H1 (cell line): ENCODE results near the gene AOC1.

ENCODE experiments used
- NRF1 ChIP-seq: IDR thresholded peaks from 2 replicates; pipeline ENCODE4 v1.6.1; 2011; ENCODE audit warnings: mild to moderate bottlenecking, low read depth, low read length, improper control_type of control experiment
- POLR2A ChIP-seq, 2 experiments: IDR thresholded peaks; 1 replicate in 1 of 2; 2 replicates in 1 of 2; pipeline ENCODE4 v1.6.1; 2011; ENCODE audit warnings: low read depth in 2 of 2, low read length in 2 of 2, mild to moderate bottlenecking in 2 of 2; ENCODE audit errors: control extremely low read depth in 1 of 2
- RXRA ChIP-seq: IDR thresholded peaks from 2 replicates; pipeline ENCODE4 v1.6.1; 2011; ENCODE audit warnings: low read depth, mild to moderate bottlenecking, low read length, moderate library complexity; ENCODE audit not compliant: insufficient read depth
- YY1 ChIP-seq: IDR thresholded peaks from 2 replicates; pipeline ENCODE4 v1.6.1; 2011; ENCODE audit warnings: low read depth, mild to moderate bottlenecking, low read length
- TF ChIP-seq, protein P1 (sequence below), 3 experiments: IDR thresholded peaks; 1 replicate in 2 of 3; 2 replicates in 1 of 3; pipeline versions ENCODE4 v1.5.1 to v1.6.1; 2011; ENCODE audit warnings: low read length in 3 of 3, mild to moderate bottlenecking in 3 of 3, inconsistent platforms in 2 of 3, low read depth in 1 of 3, moderate library complexity in 1 of 3; ENCODE audit not compliant: insufficient read depth in 1 of 3; ENCODE audit errors: control extremely low read depth in 1 of 3
- TF ChIP-seq, protein P2 (sequence below): fragments of 300-600 bp; sonication (generic); IDR thresholded peaks from 2 replicates; pipeline ENCODE4 v1.7.1; 2012; ENCODE audit warnings: low read length, moderate library complexity, mild to moderate bottlenecking, inconsistent platforms; ENCODE audit not compliant: insufficient replicate concordance

DNA sequence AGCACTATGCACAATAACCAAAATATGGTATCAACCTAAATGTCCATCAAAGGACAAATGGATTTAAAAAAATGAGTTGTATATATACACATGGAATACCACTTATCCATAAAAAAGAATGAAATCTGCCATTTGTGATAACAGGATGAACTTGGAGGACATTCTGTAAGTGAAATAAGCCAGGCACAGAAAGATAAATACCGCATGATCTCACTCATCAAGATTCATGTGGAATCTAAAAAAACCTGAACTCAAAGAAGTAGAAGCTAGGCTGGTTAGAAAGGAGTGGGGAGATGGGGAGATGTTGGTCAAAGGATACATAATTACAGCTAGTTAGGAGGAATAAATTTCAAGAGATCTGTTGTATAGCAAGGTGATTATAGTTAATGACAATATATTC is 17.3 kb upstream of the AOC1 start:
- TF ChIP-seq POLR2A (IDR thresholded peaks at IDR 0.05; ENCODE audit: control extremely low read depth in 1 of 2, low read depth in 2 of 2, low read length in 2 of 2) (no peak), RXRA (no peak), NRF1 (no peak), YY1 (no peak)
- TF ChIP-seq, protein P1, sequence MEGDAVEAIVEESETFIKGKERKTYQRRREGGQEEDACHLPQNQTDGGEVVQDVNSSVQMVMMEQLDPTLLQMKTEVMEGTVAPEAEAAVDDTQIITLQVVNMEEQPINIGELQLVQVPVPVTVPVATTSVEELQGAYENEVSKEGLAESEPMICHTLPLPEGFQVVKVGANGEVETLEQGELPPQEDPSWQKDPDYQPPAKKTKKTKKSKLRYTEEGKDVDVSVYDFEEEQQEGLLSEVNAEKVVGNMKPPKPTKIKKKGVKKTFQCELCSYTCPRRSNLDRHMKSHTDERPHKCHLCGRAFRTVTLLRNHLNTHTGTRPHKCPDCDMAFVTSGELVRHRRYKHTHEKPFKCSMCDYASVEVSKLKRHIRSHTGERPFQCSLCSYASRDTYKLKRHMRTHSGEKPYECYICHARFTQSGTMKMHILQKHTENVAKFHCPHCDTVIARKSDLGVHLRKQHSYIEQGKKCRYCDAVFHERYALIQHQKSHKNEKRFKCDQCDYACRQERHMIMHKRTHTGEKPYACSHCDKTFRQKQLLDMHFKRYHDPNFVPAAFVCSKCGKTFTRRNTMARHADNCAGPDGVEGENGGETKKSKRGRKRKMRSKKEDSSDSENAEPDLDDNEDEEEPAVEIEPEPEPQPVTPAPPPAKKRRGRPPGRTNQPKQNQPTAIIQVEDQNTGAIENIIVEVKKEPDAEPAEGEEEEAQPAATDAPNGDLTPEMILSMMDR (IDR thresholded peaks at IDR 0.05; ENCODE audit: control extremely low read depth in 1 of 3, insufficient read depth in 1 of 3, low read depth in 1 of 3, low read length in 3 of 3): no peak
- TF ChIP-seq, protein P2, sequence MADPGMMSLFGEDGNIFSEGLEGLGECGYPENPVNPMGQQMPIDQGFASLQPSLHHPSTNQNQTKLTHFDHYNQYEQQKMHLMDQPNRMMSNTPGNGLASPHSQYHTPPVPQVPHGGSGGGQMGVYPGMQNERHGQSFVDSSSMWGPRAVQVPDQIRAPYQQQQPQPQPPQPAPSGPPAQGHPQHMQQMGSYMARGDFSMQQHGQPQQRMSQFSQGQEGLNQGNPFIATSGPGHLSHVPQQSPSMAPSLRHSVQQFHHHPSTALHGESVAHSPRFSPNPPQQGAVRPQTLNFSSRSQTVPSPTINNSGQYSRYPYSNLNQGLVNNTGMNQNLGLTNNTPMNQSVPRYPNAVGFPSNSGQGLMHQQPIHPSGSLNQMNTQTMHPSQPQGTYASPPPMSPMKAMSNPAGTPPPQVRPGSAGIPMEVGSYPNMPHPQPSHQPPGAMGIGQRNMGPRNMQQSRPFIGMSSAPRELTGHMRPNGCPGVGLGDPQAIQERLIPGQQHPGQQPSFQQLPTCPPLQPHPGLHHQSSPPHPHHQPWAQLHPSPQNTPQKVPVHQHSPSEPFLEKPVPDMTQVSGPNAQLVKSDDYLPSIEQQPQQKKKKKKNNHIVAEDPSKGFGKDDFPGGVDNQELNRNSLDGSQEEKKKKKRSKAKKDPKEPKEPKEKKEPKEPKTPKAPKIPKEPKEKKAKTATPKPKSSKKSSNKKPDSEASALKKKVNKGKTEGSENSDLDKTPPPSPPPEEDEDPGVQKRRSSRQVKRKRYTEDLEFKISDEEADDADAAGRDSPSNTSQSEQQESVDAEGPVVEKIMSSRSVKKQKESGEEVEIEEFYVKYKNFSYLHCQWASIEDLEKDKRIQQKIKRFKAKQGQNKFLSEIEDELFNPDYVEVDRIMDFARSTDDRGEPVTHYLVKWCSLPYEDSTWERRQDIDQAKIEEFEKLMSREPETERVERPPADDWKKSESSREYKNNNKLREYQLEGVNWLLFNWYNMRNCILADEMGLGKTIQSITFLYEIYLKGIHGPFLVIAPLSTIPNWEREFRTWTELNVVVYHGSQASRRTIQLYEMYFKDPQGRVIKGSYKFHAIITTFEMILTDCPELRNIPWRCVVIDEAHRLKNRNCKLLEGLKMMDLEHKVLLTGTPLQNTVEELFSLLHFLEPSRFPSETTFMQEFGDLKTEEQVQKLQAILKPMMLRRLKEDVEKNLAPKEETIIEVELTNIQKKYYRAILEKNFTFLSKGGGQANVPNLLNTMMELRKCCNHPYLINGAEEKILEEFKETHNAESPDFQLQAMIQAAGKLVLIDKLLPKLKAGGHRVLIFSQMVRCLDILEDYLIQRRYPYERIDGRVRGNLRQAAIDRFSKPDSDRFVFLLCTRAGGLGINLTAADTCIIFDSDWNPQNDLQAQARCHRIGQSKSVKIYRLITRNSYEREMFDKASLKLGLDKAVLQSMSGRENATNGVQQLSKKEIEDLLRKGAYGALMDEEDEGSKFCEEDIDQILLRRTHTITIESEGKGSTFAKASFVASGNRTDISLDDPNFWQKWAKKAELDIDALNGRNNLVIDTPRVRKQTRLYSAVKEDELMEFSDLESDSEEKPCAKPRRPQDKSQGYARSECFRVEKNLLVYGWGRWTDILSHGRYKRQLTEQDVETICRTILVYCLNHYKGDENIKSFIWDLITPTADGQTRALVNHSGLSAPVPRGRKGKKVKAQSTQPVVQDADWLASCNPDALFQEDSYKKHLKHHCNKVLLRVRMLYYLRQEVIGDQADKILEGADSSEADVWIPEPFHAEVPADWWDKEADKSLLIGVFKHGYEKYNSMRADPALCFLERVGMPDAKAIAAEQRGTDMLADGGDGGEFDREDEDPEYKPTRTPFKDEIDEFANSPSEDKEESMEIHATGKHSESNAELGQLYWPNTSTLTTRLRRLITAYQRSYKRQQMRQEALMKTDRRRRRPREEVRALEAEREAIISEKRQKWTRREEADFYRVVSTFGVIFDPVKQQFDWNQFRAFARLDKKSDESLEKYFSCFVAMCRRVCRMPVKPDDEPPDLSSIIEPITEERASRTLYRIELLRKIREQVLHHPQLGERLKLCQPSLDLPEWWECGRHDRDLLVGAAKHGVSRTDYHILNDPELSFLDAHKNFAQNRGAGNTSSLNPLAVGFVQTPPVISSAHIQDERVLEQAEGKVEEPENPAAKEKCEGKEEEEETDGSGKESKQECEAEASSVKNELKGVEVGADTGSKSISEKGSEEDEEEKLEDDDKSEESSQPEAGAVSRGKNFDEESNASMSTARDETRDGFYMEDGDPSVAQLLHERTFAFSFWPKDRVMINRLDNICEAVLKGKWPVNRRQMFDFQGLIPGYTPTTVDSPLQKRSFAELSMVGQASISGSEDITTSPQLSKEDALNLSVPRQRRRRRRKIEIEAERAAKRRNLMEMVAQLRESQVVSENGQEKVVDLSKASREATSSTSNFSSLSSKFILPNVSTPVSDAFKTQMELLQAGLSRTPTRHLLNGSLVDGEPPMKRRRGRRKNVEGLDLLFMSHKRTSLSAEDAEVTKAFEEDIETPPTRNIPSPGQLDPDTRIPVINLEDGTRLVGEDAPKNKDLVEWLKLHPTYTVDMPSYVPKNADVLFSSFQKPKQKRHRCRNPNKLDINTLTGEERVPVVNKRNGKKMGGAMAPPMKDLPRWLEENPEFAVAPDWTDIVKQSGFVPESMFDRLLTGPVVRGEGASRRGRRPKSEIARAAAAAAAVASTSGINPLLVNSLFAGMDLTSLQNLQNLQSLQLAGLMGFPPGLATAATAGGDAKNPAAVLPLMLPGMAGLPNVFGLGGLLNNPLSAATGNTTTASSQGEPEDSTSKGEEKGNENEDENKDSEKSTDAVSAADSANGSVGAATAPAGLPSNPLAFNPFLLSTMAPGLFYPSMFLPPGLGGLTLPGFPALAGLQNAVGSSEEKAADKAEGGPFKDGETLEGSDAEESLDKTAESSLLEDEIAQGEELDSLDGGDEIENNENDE: no peak
